SK-N-MC (cell line): Measurements from ENCODE around the gene BHLHE23.

Experiments
- DNase-seq: peaks from one replicate; pipeline ENCODE4 v3.0.0-alpha.2; 2011; ENCODE audit warnings: low read depth, low spot score
- H3K27ac ChIP-seq: fragments of 200-600 bp; sonication (generic); 2 replicates; pipeline ENCODE4 v1.5.1; 2016; ENCODE audit warnings: mixed run types
- H3K36me3 ChIP-seq: fragments of 200-600 bp; sonication (generic); 2 replicates; pipeline ENCODE4 v1.6.1; 2017; ENCODE audit warnings: antibody characterized with exemption, low read length, mixed read lengths; ENCODE audit not compliant: insufficient read depth
- H3K4me3 ChIP-seq: fragments of 200-600 bp; sonication (generic); 2 replicates; pipeline ENCODE4 v1.5.1; 2016
- H3K9ac ChIP-seq: fragments of 200-600 bp; sonication (generic); 2 replicates; pipeline ENCODE4 v1.8.0; 2017; ENCODE audit warnings: mixed run types, mixed read lengths; ENCODE audit not compliant: insufficient read length
- H3K9me3 ChIP-seq: fragments of 200-600 bp; sonication (generic); 2 replicates; pipeline ENCODE4 v1.6.1; 2017; ENCODE audit warnings: low read depth, mild to moderate bottlenecking, antibody characterized with exemption, low read length, moderate library complexity, mixed read lengths
- EZH2 ChIP-seq: fragments of 200-600 bp; sonication (generic); IDR thresholded peaks from one replicate; pipeline ENCODE4 v1.6.1; 2017; ENCODE audit warnings: antibody characterized with exemption
- FOXP2 ChIP-seq: optimal IDR thresholded peaks from 2 replicates; pipeline ENCODE3; 2011; ENCODE audit warnings: mild to moderate bottlenecking, moderate library complexity; ENCODE audit not compliant: insufficient read depth; ENCODE audit errors: extremely low read length, control extremely low read depth
- POLR2AphosphoS5 ChIP-seq: IDR thresholded peaks from 2 replicates; pipeline ENCODE4 v1.6.1; 2012; ENCODE audit warnings: mild to moderate bottlenecking, low read depth, low read length, borderline replicate concordance

BHLHE23 gene

GRCh38 chr20:63027922-63028389 is 21.2 kb upstream of the BHLHE23 start:
- Histone ChIP-seq H3K27ac (no peak overlapping the region), H3K9me3 (no peaks in the 10 kb centered on the region), H3K4me3 (no peak overlapping the region), H3K9ac (no peak overlapping the region), H3K36me3 (no peaks in the 10 kb centered on the region)
- DNase-seq, result no peak
- TF ChIP-seq EZH2 (no peak), FOXP2 (no peak), POLR2AphosphoS5 (no peak)

GRCh38 chr20:63027221-63027921 is 20.6 kb upstream of the BHLHE23 start:
- Histone ChIP-seq H3K36me3 (no peaks in the 10 kb centered on the region), H3K9me3 (no peaks in the 10 kb centered on the region), H3K4me3 (no peak overlapping the region), H3K9ac (no peak overlapping the region), H3K27ac (no peak overlapping the region)
- no peak for TF ChIP-seq POLR2AphosphoS5
- no peak for TF ChIP-seq EZH2
- no peak for TF ChIP-seq FOXP2
- DNase-seq, result no peak

- DNase-seq, result no peak
- TF ChIP-seq POLR2AphosphoS5 (no peak), FOXP2 (no peak), EZH2 (no peak)
- Histone ChIP-seq H3K9me3 (no peaks in the 10 kb centered on the region), H3K9ac (no peak overlapping the region), H3K4me3 (no peak overlapping the region), H3K27ac (no peak overlapping the region), H3K36me3 (no peaks in the 10 kb centered on the region)
Measured at GRCh38 chr20:63026582-63027165, 19.9 kb upstream of the BHLHE23 start.

- DNase-seq, result no peak
Measured at GRCh38 chr20:63025534-63026331, 19.0 kb upstream of the BHLHE23 start.

GRCh38 chr20:63024573-63025392 is 18.0 kb upstream of the BHLHE23 start:
- Histone ChIP-seq H3K9ac (no peak overlapping the region), H3K36me3 (no peaks in the 10 kb centered on the region), H3K27ac (no peak overlapping the region), H3K4me3 (no peak overlapping the region), H3K9me3 (no peaks in the 10 kb centered on the region)
- no peak for TF ChIP-seq EZH2
- TF ChIP-seq FOXP2, result no peak
- TF ChIP-seq POLR2AphosphoS5, result no peak
- no peak for DNase-seq

More at GRCh38 chr20:63025534-63026331, 19.0 kb upstream of the BHLHE23 start:
- H3K9me3 ChIP-seq, result no peaks in the 10 kb centered on the region
- H3K27ac ChIP-seq, result no peak overlapping the region
- H3K36me3 ChIP-seq, result no peaks in the 10 kb centered on the region
- TF ChIP-seq EZH2, result no peak
- no peak for TF ChIP-seq POLR2AphosphoS5
- TF ChIP-seq FOXP2, result no peak
- peak overlapping the region; percentile 38 for H3K4me3 ChIP-seq
- no peak overlapping the region for H3K9ac ChIP-seq

- Histone ChIP-seq H3K9me3 (no peaks in the 10 kb centered on the region), H3K4me3 (no peak overlapping the region), H3K9ac (no peak overlapping the region), H3K27ac (no peak overlapping the region), H3K36me3 (no peaks in the 10 kb centered on the region)
- TF ChIP-seq POLR2AphosphoS5 (no peak), EZH2 (no peak), FOXP2 (no peak)
- DNase-seq, result no peak
Measured at GRCh38 chr20:63023936-63024571, 17.3 kb upstream of the BHLHE23 start.

- no peak for TF ChIP-seq EZH2
- no peak for TF ChIP-seq FOXP2
- no peak for TF ChIP-seq POLR2AphosphoS5
- Histone ChIP-seq H3K36me3 (no peaks in the 10 kb centered on the region), H3K9ac (no peak overlapping the region), H3K9me3 (no peaks in the 10 kb centered on the region), H3K27ac (no peak overlapping the region), H3K4me3 (no peak overlapping the region)
- DNase-seq, result no peak
Measured at GRCh38 chr20:63023071-63023935, 16.5 kb upstream of the BHLHE23 start.

GRCh38 chr20:63022501-63022900 is 15.7 kb upstream of the BHLHE23 start:
- TF ChIP-seq POLR2AphosphoS5 (no peak), EZH2 (no peak), FOXP2 (no peak)

More at GRCh38 chr20:63022501-63022900, 15.7 kb upstream of the BHLHE23 start:
- H3K27ac ChIP-seq, result no peak overlapping the region
- H3K9me3 ChIP-seq, result no peaks in the 10 kb centered on the region
- no peaks in the 10 kb centered on the region for H3K36me3 ChIP-seq
- H3K9ac ChIP-seq, result no peak overlapping the region
- H3K4me3 ChIP-seq, result no peak overlapping the region
- DNase-seq, result no peak
